GM11168 (cell line): ENCODE data around the gene RSPRY1.

ENCODE experiments used
- in situ Hi-C: fragments of 300-500 bp; cut with MboI; formaldehyde crosslinking; loops from one replicate; pipeline ENCODE4 v1.12.0; 2022; ENCODE audit warnings: low sequenced_read_pairs; ENCODE audit not compliant: unreplicated experiment

Gene RSPRY1

DNA sequence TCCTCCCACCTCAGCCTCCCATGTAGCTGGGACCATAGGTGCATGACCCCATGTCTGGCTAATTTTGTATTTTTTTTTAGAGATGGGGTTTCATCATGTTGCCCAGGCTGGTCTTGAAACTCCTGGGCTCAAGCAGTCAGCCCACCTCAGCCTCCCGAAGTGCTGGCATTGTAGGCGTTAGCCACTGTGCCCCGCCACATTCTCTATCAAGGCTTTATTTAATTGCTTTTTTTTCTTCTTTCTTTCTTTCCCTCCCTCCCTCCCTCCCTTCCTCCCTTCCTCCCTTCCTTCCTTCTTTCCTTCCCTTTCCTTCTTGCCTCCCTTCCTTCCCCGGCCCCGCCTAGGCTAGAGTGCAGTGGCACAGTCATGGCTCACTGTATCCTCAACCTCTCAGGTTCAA is 23.7 kb downstream of the RSPRY1 start:
- in situ Hi-C loops: no loop called here

DNA sequence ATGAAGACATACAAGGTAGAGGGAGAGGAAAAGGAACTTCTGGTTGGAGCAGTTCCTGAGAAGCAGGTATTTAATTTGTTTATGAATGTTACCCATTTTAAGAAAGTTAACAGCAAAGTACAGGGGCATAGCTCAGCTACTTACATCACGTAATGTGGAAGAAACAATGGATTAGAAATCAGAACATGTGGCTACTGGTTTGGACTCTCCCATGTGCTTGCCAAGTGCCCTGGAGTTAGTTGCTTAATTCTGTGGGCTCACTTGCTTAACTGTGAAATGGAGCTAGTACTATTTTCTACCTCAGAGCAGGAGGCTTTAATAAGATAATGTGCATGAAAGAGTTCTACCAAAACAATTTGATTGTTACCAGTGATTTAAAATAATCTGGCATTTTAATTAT is 27.3 kb downstream of the RSPRY1 start:
- in situ Hi-C loops: no loop called here

- in situ Hi-C loops: no loop called here
Observed at GRCh38 chr16:57216968-57217367, 30.8 kb downstream of the RSPRY1 start.

GRCh38 chr16:57223057-57223456 is 36.9 kb downstream of the RSPRY1 start:
- in situ Hi-C loops: no loop called here

DNA sequence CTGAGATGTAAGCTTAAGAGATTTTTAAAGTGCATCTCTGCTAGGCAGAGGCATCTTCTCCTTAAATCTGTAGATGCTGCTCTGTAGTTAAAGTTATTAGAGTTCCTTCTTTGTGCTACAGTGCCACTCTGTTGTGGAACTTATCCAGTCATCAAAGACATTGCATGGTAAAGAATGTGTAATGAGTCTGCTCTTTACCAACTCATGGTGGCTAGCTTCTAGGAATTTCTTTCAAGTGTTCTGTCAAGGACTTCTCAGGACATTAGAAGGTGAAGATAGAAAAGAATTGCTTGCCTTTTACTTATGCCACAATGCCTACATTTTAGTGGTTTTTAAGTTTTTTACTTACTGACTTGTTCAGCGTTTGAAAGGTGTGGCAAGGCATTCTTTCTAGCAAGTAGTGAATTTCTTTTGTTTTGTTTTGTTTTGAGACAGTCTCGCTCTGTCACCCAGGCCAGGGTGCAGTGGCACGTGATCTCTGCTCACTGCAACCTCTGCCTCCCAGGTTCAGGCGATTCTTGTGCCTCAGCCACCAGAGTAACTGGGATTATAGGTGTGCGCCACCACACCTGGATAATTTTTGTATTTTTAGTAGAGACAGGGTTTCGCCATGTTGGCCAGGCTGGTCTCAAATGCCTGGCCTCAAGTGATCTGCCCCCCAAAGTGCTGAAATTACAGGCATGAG is 38.7 kb downstream of the RSPRY1 start:
- in situ Hi-C loops: no loop called here

DNA sequence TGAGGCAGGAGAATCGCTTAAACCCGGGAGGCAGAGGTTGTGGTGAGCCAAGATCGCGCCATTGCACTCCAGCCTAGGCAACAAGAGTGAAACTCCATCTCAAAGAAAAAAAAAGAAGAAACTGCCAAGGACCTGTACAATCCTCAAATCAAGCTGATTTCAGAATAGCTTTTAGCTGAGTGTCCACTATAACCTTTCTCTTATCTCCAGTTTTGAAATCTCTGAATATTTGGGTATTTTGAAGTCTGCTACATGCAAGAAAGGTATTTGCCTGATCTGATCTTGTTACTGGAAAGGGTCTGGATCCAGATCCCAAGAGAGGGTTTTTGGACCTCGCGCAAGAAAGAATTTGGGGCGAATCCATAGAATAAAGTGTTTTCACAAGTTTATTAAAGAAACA is 39.8 kb downstream of the RSPRY1 start:
- in situ Hi-C loops: no loop called here

GRCh38 chr16:57226701-57227621 is 40.8 kb downstream of the RSPRY1 start:
- in situ Hi-C loops: no loop called here

- in situ Hi-C loops: no loop called here
Observed at GRCh38 chr16:57229079-57229478, 43.0 kb downstream of the RSPRY1 start.

GRCh38 chr16:57231821-57232350 is 45.8 kb downstream of the RSPRY1 start:
- in situ Hi-C loops: no loop called here

GRCh38 chr16:57233944-57234706 is 48.0 kb downstream of the RSPRY1 start:
- in situ Hi-C loops: no loop called here

DNA sequence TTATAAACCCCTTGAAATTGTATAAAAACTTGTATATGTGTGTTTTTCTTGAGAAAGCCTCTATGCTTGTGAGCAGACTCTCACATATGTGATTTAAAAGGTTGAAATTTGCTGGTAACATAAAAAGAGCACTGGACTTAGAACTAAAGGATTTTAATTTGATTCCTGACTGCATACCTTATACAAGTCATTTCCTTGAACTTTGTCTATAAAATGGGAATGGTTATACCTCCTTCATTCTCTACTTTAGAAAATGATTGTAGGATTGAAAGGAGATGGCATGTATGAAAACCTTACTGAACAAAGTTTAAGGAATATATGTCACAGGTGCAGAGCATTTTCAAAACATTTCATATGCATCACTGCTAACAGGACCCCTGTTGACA is 48.6 kb downstream of the RSPRY1 start:
- in situ Hi-C loops: no loop called here

DNA sequence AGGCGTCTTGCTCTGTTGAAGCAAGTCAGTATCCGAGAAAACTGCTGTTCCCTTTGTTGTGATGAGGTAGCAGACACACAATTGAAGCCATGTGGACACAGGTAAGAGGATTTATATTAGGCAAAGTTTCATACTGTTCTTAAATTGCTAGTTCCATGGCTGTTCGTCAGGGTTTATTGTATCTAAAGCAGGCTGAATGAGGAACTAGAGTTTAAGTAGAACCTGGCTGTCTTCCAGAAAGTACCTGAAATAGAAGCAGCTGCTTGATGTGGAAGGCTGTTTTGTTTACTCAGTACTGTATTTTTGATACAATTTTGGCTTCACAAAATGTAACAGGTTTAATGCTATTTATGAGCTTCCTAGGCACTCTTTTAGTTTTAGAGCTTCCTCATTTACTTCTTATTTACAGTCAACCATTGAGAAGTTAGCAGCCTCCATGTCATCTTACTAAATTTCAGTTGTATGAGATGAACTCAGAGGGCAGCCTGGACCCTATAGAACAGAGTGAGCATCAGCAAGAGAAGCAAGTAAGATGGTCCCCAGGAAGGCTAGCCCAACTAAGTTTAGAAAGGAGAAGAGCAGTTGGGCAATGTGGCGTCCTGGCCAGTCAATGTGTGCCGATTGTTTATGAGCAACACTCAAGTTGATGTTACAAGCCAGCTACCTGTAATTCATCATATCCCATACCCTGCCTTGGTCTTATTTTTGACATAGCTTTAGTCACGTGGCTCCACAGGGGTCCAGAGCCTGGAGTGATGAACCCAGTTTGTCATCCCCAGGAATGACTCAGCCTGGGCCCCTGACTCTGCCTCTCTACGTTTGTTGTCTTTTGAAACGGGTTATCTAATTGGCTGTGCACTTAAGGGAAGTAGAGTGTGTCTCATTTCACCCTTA is 49.2 kb downstream of the RSPRY1 start:
- in situ Hi-C loops: no loop called here

DNA sequence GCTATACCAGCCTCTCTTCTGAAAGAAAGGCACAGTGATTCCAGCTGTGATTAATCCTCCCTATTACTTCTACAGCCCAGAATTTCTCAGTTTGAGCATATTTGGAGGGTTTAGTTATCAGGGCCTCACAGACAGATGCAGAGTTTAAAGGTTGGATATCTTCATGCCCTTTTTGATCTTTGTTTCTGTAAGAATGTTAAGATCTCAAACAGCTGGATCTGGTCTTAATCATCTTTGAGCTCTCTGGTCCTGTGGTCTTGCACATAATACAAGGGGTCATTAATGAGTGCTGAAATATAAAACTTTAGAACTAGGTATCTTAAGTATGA is 49.9 kb downstream of the RSPRY1 start:
- in situ Hi-C loops: no loop called here

DNA sequence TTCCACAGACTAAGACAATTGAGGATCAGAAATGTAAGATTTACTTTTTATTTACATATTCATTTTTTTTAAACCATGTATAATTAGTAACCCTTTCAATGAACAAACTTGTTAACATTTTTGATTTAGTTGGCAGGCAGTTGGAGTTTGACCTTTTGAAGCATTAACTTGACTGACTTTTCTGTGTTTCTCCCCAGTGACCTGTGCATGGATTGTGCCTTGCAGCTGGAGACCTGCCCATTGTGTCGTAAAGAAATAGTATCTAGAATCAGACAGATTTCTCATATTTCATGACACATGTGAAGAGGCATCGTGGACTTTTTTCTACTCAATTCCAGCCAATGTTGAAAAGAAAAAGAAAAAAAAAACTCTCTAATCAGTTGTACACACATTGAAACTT is 52.6 kb downstream of the RSPRY1 start:
- in situ Hi-C loops: no loop called here

GRCh38 chr16:57239107-57239506 is 53.0 kb downstream of the RSPRY1 start:
- in situ Hi-C loops: no loop called here

GRCh38 chr16:57240851-57241250 is 54.7 kb downstream of the RSPRY1 start:
- in situ Hi-C loops: no loop called here

DNA sequence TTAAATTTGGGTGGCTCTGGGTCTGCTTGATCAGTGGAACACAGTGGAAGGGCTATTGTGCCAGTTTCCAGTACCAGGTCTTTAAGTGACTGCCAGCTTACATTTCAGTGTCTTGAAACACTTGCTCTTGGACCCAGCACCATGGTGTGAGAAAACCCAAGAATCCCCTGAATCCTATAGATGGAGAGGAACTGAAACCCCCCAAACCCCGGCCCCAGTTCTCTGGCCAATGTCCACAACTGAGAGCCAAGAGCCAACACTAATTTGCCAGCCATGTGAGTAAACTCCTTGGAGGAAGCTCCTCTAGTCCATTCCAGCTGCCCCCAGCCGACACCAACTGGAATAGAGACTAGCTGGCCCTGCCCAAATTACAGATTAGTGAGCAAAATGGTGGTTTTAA is 56.5 kb downstream of the RSPRY1 start:
- in situ Hi-C loops: no loop called here

DNA sequence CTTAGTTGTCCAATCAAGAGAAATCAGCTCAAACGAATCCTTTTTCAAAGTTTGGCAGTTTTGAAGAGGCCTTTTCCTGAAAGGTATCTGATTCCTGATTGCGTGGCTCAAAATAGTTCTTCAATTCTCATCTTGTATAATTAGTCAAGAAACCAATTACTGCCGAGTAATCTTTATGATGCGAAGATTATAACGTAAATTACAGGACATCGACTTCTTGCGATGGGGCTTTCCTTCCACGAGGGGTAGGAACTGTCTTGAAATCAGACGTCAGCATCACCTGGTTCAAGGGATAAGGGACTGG is 58.3 kb downstream of the RSPRY1 start:
- in situ Hi-C loops: no loop called here

DNA sequence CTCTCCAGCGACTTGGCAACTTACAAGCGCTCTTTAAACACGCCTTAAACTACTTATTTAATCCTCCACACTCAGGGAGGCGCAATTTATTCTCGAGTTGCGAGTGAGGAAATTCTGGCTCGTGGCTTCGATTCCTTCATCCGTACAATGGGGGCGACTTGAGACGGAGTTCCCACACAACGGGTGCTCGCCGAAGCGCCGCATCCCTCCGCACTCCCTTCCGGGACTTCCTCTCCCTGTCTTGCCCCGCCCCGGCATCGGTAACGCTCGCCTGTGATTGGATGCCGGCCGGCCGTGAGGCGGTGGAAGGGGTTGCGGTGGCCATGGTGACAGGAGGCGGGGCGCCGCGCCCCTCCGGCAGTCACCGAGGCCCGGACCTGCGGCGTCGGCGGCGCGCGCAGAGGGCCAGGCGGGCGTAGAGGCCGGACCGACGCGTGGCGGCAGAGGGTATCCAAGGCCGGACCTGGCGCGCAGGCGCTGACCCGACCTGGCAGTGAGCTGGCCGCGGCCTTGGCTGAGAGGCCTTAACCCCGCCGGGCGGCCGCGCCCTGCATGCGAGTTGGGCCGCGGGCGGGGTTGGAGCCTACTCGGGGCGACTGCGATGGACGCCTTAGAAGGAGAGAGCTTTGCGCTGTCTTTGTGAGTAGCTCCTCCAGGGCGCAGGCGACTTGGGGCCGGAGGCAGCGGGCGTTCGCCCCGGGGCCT is 58.8 kb downstream of the RSPRY1 start, which contains the start of gene ARL2BP:
ARL2BP (plus strand) TSS at position 493 of the 705 bp plus-strand sequence; CDS start at position 602, 109 bp downstream.
- in situ Hi-C loops: no loop called here
